ENCODE data around the gene PLIN3. TPM values are rescaled to one million over a fixed set of nuclear protein-coding genes. Genes with fewer than 3 reads are reported as not detected.

The PLIN3 gene
- polyA plus RNA-seq, 1 donor (not counting 4 experiments of a cell fraction or from before 2014, with no cell fraction given) = 70.7 TPM

DNA sequence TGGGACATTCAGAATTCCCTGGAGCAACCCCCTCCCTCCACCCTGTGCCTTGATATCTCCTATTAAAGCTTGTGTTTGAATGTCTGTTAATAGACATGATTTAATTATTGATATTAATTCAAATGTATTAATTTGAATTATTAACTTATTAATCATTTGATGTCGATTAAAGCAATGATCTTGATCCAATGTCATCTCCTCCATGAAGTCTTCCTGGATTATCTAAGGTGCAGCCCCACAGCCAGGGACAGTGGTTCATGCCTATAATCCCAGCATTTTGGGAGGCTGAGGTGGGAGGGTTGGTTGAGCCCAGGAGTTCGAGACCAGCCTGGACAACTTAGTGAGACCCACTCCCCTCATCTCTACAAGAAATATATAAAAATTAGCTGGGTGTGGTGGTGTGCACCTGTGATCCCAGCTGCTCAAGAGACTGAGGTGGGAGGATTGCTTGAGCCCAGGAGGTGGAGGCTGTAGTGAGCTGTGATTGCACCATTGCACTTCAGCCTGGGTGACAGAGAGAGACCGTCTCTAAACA lies 66.3 kb downstream of the PLIN3 start:
- no peak overlapping the region for H2AFZ ChIP-seq (ENCODE audit: control insufficient read depth, low read length)
- peak overlapping the region; percentile 33 for H3K4me2 ChIP-seq (ENCODE audit: control insufficient read depth, extremely low read depth, insufficient read depth, low read depth, low read length)
- peaks cover 7% of the 10 kb centered on the region for H3K79me2 ChIP-seq (ENCODE audit: control insufficient read depth, insufficient read depth, low read length)
- H3K9me3 ChIP-seq (ENCODE audit: control insufficient read depth, low read depth, low read length) = no peaks in the 10 kb centered on the region
- H3K9me1 ChIP-seq (ENCODE audit: control insufficient read depth, extremely low read depth, insufficient read depth, low read length) = no peaks in the 10 kb centered on the region
- no peak overlapping the region for H3K27ac ChIP-seq (ENCODE audit: control insufficient read depth, insufficient read depth, low read length)
- H3K9ac ChIP-seq (ENCODE audit: control insufficient read depth, extremely low read depth, insufficient read depth, low read length) = no peak overlapping the region
- no peak for DNase-seq (ENCODE audit: low read depth, low spot score)
- H3K4me1 ChIP-seq (ENCODE audit: control insufficient read depth, extremely low read depth, insufficient read depth, low read length) = peaks cover 13% of the 10 kb centered on the region
- no peak overlapping the region for H3K4me3 ChIP-seq (ENCODE audit: control insufficient read depth in 2 of 3, extremely low read depth in 1 of 3, insufficient read depth in 2 of 3, low read depth in 1 of 3, low read length in 3 of 3)
- H3K36me3 ChIP-seq (ENCODE audit: control insufficient read depth in 2 of 2, extremely low read depth in 1 of 2, insufficient read depth in 2 of 2, low read length in 2 of 2) = peaks cover 2 to 5% of the 10 kb centered on the region in 2 experiments
- no peaks in the 10 kb centered on the region for H4K20me1 ChIP-seq (ENCODE audit: control insufficient read depth, extremely low read depth, insufficient read depth, low read length)
- dilution Hi-C loops (cut with MboI; ENCODE audit: extremely low pct_ligation_motif_present, low sequenced_read_pairs) = no loop called here
- no peak for FAIRE-seq
- TF ChIP-seq, protein P1, sequence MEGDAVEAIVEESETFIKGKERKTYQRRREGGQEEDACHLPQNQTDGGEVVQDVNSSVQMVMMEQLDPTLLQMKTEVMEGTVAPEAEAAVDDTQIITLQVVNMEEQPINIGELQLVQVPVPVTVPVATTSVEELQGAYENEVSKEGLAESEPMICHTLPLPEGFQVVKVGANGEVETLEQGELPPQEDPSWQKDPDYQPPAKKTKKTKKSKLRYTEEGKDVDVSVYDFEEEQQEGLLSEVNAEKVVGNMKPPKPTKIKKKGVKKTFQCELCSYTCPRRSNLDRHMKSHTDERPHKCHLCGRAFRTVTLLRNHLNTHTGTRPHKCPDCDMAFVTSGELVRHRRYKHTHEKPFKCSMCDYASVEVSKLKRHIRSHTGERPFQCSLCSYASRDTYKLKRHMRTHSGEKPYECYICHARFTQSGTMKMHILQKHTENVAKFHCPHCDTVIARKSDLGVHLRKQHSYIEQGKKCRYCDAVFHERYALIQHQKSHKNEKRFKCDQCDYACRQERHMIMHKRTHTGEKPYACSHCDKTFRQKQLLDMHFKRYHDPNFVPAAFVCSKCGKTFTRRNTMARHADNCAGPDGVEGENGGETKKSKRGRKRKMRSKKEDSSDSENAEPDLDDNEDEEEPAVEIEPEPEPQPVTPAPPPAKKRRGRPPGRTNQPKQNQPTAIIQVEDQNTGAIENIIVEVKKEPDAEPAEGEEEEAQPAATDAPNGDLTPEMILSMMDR (optimal IDR thresholded peaks at IDR 0.05 in 1 of 3, IDR thresholded peaks at IDR 0.05 in 1 of 3, conservative IDR thresholded peaks at IDR 0.05 in 1 of 3; ENCODE audit: extremely low read depth in 1 of 3, insufficient read depth in 2 of 3, low read length in 3 of 3) = no peak
- no peak for TF ChIP-seq EZH2 (IDR thresholded peaks at IDR 0.05; ENCODE audit: low read length)
- H3K27me3 ChIP-seq (ENCODE audit: control insufficient read depth, extremely low read depth, insufficient read depth, low read length) = no peaks in the 10 kb centered on the region

DNA sequence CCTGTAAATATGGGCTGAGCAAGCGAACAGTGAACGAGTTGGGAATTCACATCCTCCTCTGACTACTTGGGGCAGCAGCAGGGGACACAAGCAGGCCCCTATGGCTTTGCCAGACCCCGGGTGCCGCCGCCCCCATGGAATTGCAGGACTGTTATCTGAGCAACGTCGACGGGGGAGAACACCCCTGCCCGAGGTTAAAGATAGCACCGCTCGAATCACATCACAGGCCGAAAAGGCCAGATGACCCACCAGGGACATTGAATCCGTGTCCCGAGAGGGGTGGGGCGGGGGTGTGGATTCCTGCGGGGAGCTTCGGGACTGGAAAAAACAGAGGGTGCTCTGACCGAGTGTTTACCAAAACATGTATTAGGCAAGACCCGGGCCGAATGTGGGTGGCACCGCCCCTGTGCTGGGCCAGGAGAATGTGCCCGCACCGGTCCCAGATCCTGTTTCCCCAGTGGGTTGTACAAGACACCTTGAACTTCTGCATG lies 66.8 kb downstream of the PLIN3 start:
- no peak overlapping the region for H3K9ac ChIP-seq (ENCODE audit: control insufficient read depth, extremely low read depth, insufficient read depth, low read length)
- no peaks in the 10 kb centered on the region for H4K20me1 ChIP-seq (ENCODE audit: control insufficient read depth, extremely low read depth, insufficient read depth, low read length)
- TF ChIP-seq, protein P1 (optimal IDR thresholded peaks at IDR 0.05 in 1 of 3, IDR thresholded peaks at IDR 0.05 in 1 of 3, conservative IDR thresholded peaks at IDR 0.05 in 1 of 3; ENCODE audit: extremely low read depth in 1 of 3, insufficient read depth in 2 of 3, low read length in 3 of 3) = no peak
- no peak for TF ChIP-seq EZH2 (IDR thresholded peaks at IDR 0.05; ENCODE audit: low read length)
- no peak overlapping the region for H2AFZ ChIP-seq (ENCODE audit: control insufficient read depth, low read length)
- no peaks in the 10 kb centered on the region for H3K9me3 ChIP-seq (ENCODE audit: control insufficient read depth, low read depth, low read length)
- FAIRE-seq (no peak), DNase-seq (ENCODE audit: low read depth, low spot score) (no peak)
- H3K4me1 ChIP-seq (ENCODE audit: control insufficient read depth, extremely low read depth, insufficient read depth, low read length) = peaks cover 17% of the 10 kb centered on the region
- no peaks in the 10 kb centered on the region for H3K9me1 ChIP-seq (ENCODE audit: control insufficient read depth, extremely low read depth, insufficient read depth, low read length)
- H3K36me3 ChIP-seq (ENCODE audit: control insufficient read depth in 2 of 2, extremely low read depth in 1 of 2, insufficient read depth in 2 of 2, low read length in 2 of 2) = peaks cover 2 to 5% of the 10 kb centered on the region in 2 experiments
- H3K4me2 ChIP-seq (ENCODE audit: control insufficient read depth, extremely low read depth, insufficient read depth, low read depth, low read length) = peak overlapping the region; percentile 33
- no peaks in the 10 kb centered on the region for H3K27me3 ChIP-seq (ENCODE audit: control insufficient read depth, extremely low read depth, insufficient read depth, low read length)
- peak overlapping the region in 1 of 3 experiments; percentile 40 for H3K4me3 ChIP-seq (ENCODE audit: control insufficient read depth in 2 of 3, extremely low read depth in 1 of 3, insufficient read depth in 2 of 3, low read depth in 1 of 3, low read length in 3 of 3)
- dilution Hi-C loops (cut with MboI; ENCODE audit: extremely low pct_ligation_motif_present, low sequenced_read_pairs) = no loop called here
- H3K27ac ChIP-seq (ENCODE audit: control insufficient read depth, insufficient read depth, low read length) = no peak overlapping the region
- H3K79me2 ChIP-seq (ENCODE audit: control insufficient read depth, insufficient read depth, low read length) = peaks cover 11% of the 10 kb centered on the region

All from keratinocyte (primary cell).